ENCODE data around the gene ZMYND19.

- TF ChIP-seq CTCF (IDR thresholded peaks at IDR 0.05) (no peak), RELA (CRISPR knock-in tag; IDR thresholded peaks at IDR 0.05; ENCODE audit: borderline replicate concordance) (no peak)
These were observed 46.0 kb downstream of the ZMYND19 start for GRCh38 chr9:137544176-137544760.
